Thyroid gland (tissue), 4 donors: ENCODE measurements around the gene GPRIN3. TPM values are rescaled to one million over a fixed set of nuclear protein-coding genes. Genes with fewer than 3 reads are reported as not detected.

ENCODE experiments used
- DNase-seq, 2 donors: peaks; one replicate each; pipeline ENCODE4 v3.0.0-alpha.2; 2019
- H3K27ac ChIP-seq, 3 donors: fragments of 200-600 bp; sonication (generic); 1 replicate in 2 of 3; 2 replicates in 1 of 3; pipeline ENCODE4 v1.5.1; 2016 to 2019; ENCODE audit warnings: mild to moderate bottlenecking in 1 of 3, moderate library complexity in 1 of 3
- H3K27me3 ChIP-seq: fragments of 200-600 bp; sonication (generic); one replicate; pipeline ENCODE4 v1.5.1; 2019
- H3K36me3 ChIP-seq, 2 donors: fragments of 200-600 bp; sonication (generic); one replicate each; pipeline ENCODE4 v1.5.1; 2016 to 2019
- H3K4me1 ChIP-seq, 2 donors: fragments of 200-600 bp; sonication (generic); one replicate each; pipeline ENCODE4 v1.5.1; 2017 to 2019
- H3K4me3 ChIP-seq, 3 donors: fragments of 200-600 bp; sonication (generic); replicated peaks in 1 of 3; 1 replicate in 2 of 3; 2 replicates in 1 of 3; pipeline ENCODE4 v1.5.1; 2016; ENCODE audit warnings: mild to moderate bottlenecking in 1 of 3
- H3K9me3 ChIP-seq: fragments of 200-600 bp; sonication (generic); one replicate; pipeline ENCODE4 v1.5.1; 2017
- POLR2A ChIP-seq, 2 donors: fragments of 450-650 bp; IDR thresholded peaks; one replicate each; pipeline ENCODE4 v1.6.1; 2017; ENCODE audit warnings: antibody characterized with exemption in 2 of 2, mild to moderate bottlenecking in 2 of 2, moderate library complexity in 1 of 2
- WGBS, 2 donors: methylation state at CpG; one replicate each; pipeline ENCODE4 v1.1.5; 2017; 5-methylcytosine and 5-hydroxymethylcytosine counted together
- intact Hi-C: fragments of 100-400 bp; cut with DNase I; formaldehyde crosslinking; loops from one replicate; pipeline ENCODE4 v1.15.1; 2023
- total RNA-seq, 4 donors: library from RNA; depleted of rRNA; stranded (reverse); fragments of >200 nt; gene quantifications; one replicate each; pipeline ENCODE4 v1.2.3, GENCODE V29; 2016
- TF ChIP-seq, protein P1 (sequence below), 6 experiments: fragments of 200-600 bp in 3 of 6; fragments of 450-650 bp in 3 of 6; sonication (generic) in 3 of 6; IDR thresholded peaks; one replicate each; pipeline ENCODE4 v1.5.1; 2016 to 2019; ENCODE audit warnings: antibody characterized with exemption in 6 of 6, mild to moderate bottlenecking in 2 of 6, inconsistent platforms in 1 of 6, moderate library complexity in 1 of 6

GPRIN3 gene
- total RNA-seq, 4 donors from 2014 or later, result 1.2 to 7.5 (median 4.0) TPM

DNA sequence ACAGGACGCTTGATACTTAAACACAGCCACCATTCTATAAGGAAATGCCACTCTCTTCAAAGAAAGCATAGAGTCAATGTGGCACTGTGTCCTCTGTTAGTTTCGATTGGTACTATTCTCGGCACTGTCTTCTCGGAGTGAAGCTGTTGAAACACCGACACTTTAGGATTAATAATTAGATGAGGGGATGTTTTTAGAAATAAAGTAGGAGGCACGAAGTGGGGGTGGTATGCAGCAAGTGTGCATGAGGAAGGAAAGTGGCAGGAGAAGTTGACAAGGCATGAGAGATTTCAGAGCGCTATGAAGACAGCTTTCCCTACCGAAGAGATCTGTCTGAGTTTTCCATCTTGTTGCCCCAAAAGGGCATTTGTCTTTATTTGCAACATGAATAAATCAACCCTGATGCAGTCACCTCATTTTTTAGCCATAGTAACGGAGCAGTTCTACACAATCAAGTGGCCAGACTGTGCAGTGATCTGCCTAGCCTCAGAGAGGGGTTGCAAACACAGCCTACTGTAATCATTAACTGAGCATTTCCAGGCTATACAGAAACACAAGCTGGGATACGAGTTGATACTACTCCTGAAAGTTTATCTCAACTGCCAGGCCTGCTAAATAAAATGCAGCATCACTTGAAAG, 8.3 kb downstream of the GPRIN3 start:
- Histone ChIP-seq H3K27me3 (no peaks in the 10 kb centered on the region), H3K4me1 (no peaks in the 10 kb centered on the region), H3K9me3 (no peaks in the 10 kb centered on the region), H3K4me3 (no peak overlapping the region), H3K27ac (no peak overlapping the region), H3K36me3 (no peaks in the 10 kb centered on the region)
- DNase-seq, result no peak
- TF ChIP-seq POLR2A (IDR thresholded peaks at IDR 0.05), result no peak
- TF ChIP-seq, protein P1, sequence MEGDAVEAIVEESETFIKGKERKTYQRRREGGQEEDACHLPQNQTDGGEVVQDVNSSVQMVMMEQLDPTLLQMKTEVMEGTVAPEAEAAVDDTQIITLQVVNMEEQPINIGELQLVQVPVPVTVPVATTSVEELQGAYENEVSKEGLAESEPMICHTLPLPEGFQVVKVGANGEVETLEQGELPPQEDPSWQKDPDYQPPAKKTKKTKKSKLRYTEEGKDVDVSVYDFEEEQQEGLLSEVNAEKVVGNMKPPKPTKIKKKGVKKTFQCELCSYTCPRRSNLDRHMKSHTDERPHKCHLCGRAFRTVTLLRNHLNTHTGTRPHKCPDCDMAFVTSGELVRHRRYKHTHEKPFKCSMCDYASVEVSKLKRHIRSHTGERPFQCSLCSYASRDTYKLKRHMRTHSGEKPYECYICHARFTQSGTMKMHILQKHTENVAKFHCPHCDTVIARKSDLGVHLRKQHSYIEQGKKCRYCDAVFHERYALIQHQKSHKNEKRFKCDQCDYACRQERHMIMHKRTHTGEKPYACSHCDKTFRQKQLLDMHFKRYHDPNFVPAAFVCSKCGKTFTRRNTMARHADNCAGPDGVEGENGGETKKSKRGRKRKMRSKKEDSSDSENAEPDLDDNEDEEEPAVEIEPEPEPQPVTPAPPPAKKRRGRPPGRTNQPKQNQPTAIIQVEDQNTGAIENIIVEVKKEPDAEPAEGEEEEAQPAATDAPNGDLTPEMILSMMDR (IDR thresholded peaks at IDR 0.05), result no peak
- 64 to 76% methylated on average over 10 of the region's 10 CpGs for WGBS, 2 donors
- intact Hi-C loops, result no loop called here

GRCh38 chr4:89298788-89299152, 8.8 kb downstream of the GPRIN3 start:
- H3K36me3 ChIP-seq, result no peaks in the 10 kb centered on the region
- no peaks in the 10 kb centered on the region for H3K27me3 ChIP-seq
- WGBS, 2 donors, result 48 to 52% methylated on average over 2 of the region's 2 CpGs
- intact Hi-C loops, result no loop called here
- TF ChIP-seq, protein P1 (IDR thresholded peaks at IDR 0.05), result no peak
- TF ChIP-seq POLR2A (IDR thresholded peaks at IDR 0.05), result no peak
- H3K27ac ChIP-seq, result no peak overlapping the region
- H3K4me1 ChIP-seq, result no peaks in the 10 kb centered on the region
- H3K4me3 ChIP-seq, result no peak overlapping the region
- no peaks in the 10 kb centered on the region for H3K9me3 ChIP-seq
- DNase-seq, result no peak

DNA sequence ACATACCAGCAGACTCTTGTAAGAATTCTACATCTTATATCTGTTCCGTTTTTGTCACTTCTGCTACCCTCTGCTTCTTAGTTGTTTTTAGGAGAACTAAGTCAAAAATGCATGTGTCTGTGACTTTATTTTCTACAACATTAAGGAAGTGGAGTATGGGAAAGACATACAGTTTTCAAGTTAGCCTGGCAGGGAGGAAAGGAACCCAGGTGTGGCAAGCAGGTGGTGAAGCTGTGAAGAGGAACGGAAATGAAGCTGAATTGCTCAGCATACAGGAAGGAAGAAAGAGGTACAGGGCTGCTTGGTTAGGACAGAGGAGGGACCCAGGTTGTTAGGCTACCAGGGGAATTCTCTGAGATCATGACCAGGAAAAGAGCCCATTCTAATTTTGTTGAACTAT, 9.4 kb downstream of the GPRIN3 start:
- Histone ChIP-seq H3K9me3 (no peaks in the 10 kb centered on the region), H3K27ac (no peak overlapping the region), H3K4me3 (no peak overlapping the region), H3K4me1 (no peaks in the 10 kb centered on the region), H3K27me3 (no peaks in the 10 kb centered on the region), H3K36me3 (no peaks in the 10 kb centered on the region)
- WGBS, 2 donors, result 52 to 74% methylated on average over 2 of the region's 2 CpGs
- no peak for DNase-seq
- TF ChIP-seq, protein P1 (IDR thresholded peaks at IDR 0.05), result no peak
- no peak for TF ChIP-seq POLR2A (IDR thresholded peaks at IDR 0.05)
- intact Hi-C loops, result no loop called here

DNA sequence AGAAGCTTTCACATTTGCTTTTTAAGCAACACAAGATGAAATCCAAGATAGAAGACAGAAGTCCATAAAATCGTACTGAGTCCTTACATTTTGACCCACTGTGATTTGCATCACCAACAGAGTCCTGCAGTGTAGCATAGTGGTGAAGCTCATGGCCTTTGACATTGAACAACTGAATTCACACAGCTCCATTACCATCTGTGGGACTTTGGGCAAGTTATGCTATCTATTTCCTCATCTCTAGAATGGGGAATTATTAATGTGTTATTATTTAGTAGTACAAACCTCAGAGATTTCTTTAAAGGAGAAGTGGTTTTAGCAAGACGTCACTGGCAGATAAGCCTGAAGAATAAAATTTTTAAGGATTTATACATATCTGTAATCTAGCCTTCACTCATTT, 10.7 kb downstream of the GPRIN3 start:
- H3K9me3 ChIP-seq, result no peaks in the 10 kb centered on the region
- H3K27ac ChIP-seq, result no peak overlapping the region
- DNase-seq, result no peak
- H3K27me3 ChIP-seq, result no peaks in the 10 kb centered on the region
- H3K4me1 ChIP-seq, result no peaks in the 10 kb centered on the region
- no peak for TF ChIP-seq POLR2A (IDR thresholded peaks at IDR 0.05)
- TF ChIP-seq, protein P1 (IDR thresholded peaks at IDR 0.05), result no peak
- no peaks in the 10 kb centered on the region for H3K36me3 ChIP-seq
- H3K4me3 ChIP-seq, result no peak overlapping the region
- WGBS, 2 donors, result 83 to 88% methylated on average over 2 of the region's 2 CpGs
- intact Hi-C loops, result no loop called here

DNA sequence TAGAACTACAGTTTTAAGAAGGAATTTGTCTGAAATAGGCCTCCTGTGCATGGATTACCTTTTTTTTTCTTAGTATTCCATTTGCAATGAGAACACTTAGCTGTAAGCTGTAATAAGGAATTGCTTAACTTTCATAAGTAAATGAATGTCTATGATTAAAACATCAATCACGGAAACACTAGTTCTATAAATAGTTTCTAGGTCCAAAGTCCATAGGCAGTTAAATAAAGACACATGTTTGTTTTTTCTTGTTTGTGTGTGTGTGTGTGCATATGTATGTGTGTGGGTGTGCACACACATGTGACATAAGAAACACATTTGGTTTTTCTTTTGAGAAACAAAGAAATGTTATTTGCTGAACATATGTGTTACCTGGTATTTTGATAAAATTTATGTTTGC, 11.2 kb downstream of the GPRIN3 start:
- no peak for TF ChIP-seq POLR2A (IDR thresholded peaks at IDR 0.05)
- TF ChIP-seq, protein P1 (IDR thresholded peaks at IDR 0.05), result no peak
- no peaks in the 10 kb centered on the region for H3K4me1 ChIP-seq
- whole genome bisulfite sequencing, 2 donors, result 73 to 81% methylated on average over 1 of the region's 1 CpG
- no peaks in the 10 kb centered on the region for H3K36me3 ChIP-seq
- H3K27ac ChIP-seq, result no peak overlapping the region
- H3K27me3 ChIP-seq, result no peaks in the 10 kb centered on the region
- no peak overlapping the region for H3K4me3 ChIP-seq
- intact Hi-C loops, result no loop called here
- H3K9me3 ChIP-seq, result no peaks in the 10 kb centered on the region
- no peak for DNase-seq
